Epithelial cell of esophagus (primary cell): ENCODE data around the gene CXCL9.
"Not testable (repeated sequence)": the region's sequence is repeated elsewhere in the genome, so short reads cannot be mapped to it uniquely, and the experiment has no call there.

Source experiments
- DNase-seq: peaks from one replicate; pipeline ENCODE4 v3.0.0; 2010; ENCODE audit warnings: low read depth
- H3K4me3 ChIP-seq: 2 replicates; pipeline ENCODE4 v1.5.1; 2011; ENCODE audit warnings: mild to moderate bottlenecking, low read length, control low read depth
- CTCF ChIP-seq: IDR thresholded peaks from 2 replicates; pipeline ENCODE4 v1.5.1; 2011; ENCODE audit warnings: low read depth, mild to moderate bottlenecking, low read length, control low read depth, inconsistent platforms; ENCODE audit not compliant: insufficient read depth; ENCODE audit errors: missing control alignments

Gene CXCL9

GRCh38 chr4:75989846-75990528 lies 17.3 kb downstream of the CXCL9 start:
- DNase-seq = peak; percentile 5
- H3K4me3 ChIP-seq = peak overlapping the region; percentile 85
- no peak for TF ChIP-seq CTCF

- no peak overlapping the region for H3K4me3 ChIP-seq
- TF ChIP-seq CTCF = no peak
- peak; percentile 80 for DNase-seq
Observed at GRCh38 chr4:75985116-75985515, 22.2 kb downstream of the CXCL9 start.

GRCh38 chr4:75980576-75980975 lies 26.7 kb downstream of the CXCL9 start:
- no peak for DNase-seq
- no peak overlapping the region for H3K4me3 ChIP-seq
- TF ChIP-seq CTCF = no peak

GRCh38 chr4:75976177-75976576 lies 31.1 kb downstream of the CXCL9 start:
- H3K4me3 ChIP-seq = no peak overlapping the region
- no peak for TF ChIP-seq CTCF
- DNase-seq = no peak

DNA sequence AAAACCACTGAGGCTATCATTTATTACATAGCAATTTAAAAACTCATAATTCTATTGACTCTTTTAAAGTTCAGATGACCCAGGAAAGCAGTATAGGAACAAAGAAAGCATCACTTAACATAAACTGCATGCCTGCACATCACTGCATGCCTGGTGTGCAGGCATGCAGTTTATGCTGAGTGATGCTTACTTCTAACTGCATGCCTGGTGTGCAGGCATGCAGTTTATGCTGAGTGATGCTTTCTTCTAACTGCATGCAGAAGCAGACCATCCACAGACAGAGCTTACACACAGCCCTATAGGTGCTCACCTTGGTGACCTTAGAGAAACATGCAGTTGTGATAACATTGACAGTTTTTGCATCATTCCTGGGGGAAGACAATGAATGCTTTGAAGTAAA lies 33.5 kb downstream of the CXCL9 start:
- no peak for DNase-seq
- TF ChIP-seq CTCF = no peak
- H3K4me3 ChIP-seq = no peak overlapping the region

GRCh38 chr4:75968084-75968483 lies 39.2 kb downstream of the CXCL9 start:
- no peak for TF ChIP-seq CTCF
- no peak for DNase-seq
- H3K4me3 ChIP-seq = no peak overlapping the region

DNA sequence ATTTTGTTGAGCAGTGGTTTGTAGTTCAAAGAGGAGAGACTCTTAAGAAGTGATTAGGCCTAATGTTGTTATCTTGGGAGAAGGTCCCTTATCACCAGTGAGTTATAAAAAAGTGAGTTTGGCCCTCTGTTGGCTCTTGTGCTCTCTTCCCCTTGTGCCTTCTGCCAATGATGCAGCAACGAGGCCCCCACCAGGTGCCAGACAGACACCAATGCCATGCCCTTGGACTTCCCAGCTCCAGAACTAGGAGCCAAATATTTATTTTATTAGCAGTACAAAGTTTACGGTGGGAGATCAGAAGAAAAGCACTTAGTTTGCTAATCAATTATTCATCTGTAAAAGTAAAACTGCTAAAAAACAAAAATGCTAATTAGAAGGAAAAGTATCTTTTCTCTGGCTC lies 43.8 kb downstream of the CXCL9 start:
- no peak overlapping the region for H3K4me3 ChIP-seq
- no peak for TF ChIP-seq CTCF

GRCh38 chr4:75962072-75962471 lies 45.2 kb downstream of the CXCL9 start:
- not testable (repeated sequence) for DNase-seq, H3K4me3 ChIP-seq

More for the DNA sequence above, 43.8 kb downstream of the CXCL9 start:
- no peak for DNase-seq

GRCh38 chr4:75958546-75958945 lies 48.8 kb downstream of the CXCL9 start:
- DNase-seq, H3K4me3 ChIP-seq: not testable (repeated sequence)

GRCh38 chr4:75954811-75955210 lies 52.5 kb downstream of the CXCL9 start:
- not testable (repeated sequence) for H3K4me3 ChIP-seq, DNase-seq
